Erythroblast (primary cell): Measurements from ENCODE around the gene RPUSD1.

Source experiments
- GATA1 ChIP-seq: IDR thresholded peaks from 2 replicates; pipeline ENCODE4 v1.6.1; 2011; ENCODE audit warnings: low read depth, mild to moderate bottlenecking, control low read depth, low read length, moderate library complexity
- POLR2A ChIP-seq: IDR thresholded peaks from 2 replicates; pipeline ENCODE4 v1.6.1; 2011; ENCODE audit warnings: mild to moderate bottlenecking, low read length

GRCh38 chr16:815861-816260 is 27.7 kb upstream of the RPUSD1 start:
- no peak for TF ChIP-seq POLR2A
- TF ChIP-seq GATA1: no peak
